ENCODE measurements around the gene PFN4. TPM values are rescaled to one million over a fixed set of nuclear protein-coding genes. Genes with fewer than 3 reads are reported as not detected.
A peak's percentile ranks its signal among the peaks of the same experiment; 100 is the strongest.
"Not testable (repeated sequence)": the region's sequence is repeated elsewhere in the genome, so short reads cannot be mapped to it uniquely, and the experiment has no call there.

PFN4 gene
- total RNA-seq, 1 donor = not detected

DNA sequence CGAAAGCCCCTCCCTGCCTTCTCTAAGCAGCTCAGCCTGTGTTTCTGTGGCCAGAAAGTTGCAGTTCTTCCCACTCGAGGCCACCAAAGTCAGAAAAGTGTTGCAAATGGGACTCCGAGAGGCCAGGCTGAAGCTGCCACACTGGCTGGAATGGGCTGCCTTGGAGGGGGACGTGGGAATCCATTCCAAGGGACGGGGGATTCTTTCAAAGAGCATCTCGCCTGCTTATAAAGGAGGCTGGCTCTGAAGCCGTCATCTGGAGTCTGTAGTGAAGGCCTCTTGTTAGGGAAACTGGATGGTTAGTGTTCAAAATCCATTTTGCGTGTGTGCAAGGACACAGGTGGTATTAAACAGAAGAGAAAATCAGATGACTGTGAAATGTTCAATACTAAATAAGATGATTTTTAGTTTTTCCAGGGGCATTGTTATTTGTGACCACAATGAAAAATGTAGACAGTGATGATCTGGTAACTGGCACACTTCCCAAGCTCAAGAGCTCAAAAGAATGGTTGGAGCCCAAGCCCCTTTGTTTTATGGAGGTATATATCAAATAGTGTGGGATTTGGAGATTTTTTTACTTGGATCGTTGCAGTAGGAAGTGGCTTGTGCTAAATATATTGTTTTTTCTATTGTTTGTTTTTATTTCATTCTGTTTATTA lies 917 bp upstream of the PFN4 start:
- H3K9me3 ChIP-seq (ENCODE audit: low read depth, low read length) = no peaks in the 10 kb centered on the region

DNA sequence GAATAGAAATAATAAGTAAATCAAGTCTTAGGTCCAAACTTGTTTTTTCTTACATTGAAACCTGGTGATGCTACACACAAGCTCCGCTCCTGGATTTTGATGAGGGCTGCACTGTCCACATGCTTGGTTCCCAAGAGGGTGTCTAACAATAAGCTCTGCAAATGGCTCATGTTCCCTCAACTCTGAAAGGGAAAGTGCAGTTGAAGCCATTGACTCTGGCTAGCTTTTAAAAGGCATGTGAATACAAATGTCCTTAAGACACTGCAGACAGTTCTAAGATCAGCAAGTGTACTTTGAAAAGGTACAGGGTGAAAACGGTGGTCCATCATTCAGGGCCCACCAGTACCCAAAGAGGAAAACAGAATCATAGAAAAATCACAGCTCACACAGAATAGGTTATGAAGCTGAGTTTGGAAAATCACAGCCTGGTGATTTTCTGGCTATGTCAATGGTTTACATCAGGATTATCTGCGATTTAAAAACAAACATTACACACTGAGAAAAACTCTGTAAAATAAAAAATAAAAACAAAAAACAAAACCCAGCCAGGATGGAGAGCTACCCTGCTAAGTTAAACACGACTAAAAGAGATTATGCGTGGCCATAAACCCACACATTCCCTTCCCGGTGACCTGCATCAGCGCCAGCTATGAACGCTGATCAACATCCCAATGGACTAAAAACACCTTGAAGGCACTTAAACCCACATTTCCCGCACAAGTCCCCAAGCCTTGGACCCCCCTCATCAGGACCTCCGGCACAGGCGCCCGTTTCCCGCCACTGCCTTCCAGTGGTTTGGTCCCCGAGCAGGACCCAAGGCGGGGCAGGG lies 554 bp downstream of the PFN4 start:
- H3K4me3 ChIP-seq (ENCODE audit: low read length) = peak overlapping the region; percentile 64
- H3K9me3 ChIP-seq (ENCODE audit: low read depth, low read length) = no peaks in the 10 kb centered on the region
- no peaks in the 10 kb centered on the region for H3K27me3 ChIP-seq (ENCODE audit: insufficient read depth, low read length)
- H3K4me1 ChIP-seq (ENCODE audit: insufficient read depth, low read length) = peaks cover 20% of the 10 kb centered on the region

More for the DNA sequence above, 917 bp upstream of the PFN4 start:
- Histone ChIP-seq H3K27me3 (ENCODE audit: insufficient read depth, low read length) (no peaks in the 10 kb centered on the region), H3K4me1 (ENCODE audit: insufficient read depth, low read length) (peaks cover 20% of the 10 kb centered on the region), H3K4me3 (ENCODE audit: low read length) (peak overlapping the region; percentile 64)

DNA sequence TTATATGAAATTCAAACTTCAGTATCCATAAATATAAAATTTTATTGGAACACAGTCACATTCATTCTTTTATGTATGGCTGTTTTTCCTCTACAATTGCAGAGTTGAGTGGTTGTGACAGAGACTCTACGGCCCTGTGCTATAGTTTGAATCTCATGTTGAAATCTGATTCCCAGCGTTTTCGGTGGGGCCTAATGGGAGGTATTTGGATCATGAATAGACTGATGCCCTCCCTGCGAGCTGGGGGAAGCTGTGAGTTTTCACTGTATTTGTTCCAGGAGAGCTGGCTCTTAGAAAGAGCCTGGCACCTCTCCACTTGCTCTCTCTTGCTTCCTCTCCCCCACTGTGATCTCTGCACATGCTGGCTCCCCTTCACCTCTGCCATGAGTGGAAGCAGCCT lies 1.7 kb downstream of the PFN4 start:
- no peak overlapping the region for H3K4me3 ChIP-seq (ENCODE audit: low read length)
- H3K27me3 ChIP-seq (ENCODE audit: insufficient read depth, low read length) = no peaks in the 10 kb centered on the region
- H3K4me1 ChIP-seq (ENCODE audit: insufficient read depth, low read length) = peaks cover 20% of the 10 kb centered on the region
- H3K9me3 ChIP-seq (ENCODE audit: low read depth, low read length) = no peaks in the 10 kb centered on the region

DNA sequence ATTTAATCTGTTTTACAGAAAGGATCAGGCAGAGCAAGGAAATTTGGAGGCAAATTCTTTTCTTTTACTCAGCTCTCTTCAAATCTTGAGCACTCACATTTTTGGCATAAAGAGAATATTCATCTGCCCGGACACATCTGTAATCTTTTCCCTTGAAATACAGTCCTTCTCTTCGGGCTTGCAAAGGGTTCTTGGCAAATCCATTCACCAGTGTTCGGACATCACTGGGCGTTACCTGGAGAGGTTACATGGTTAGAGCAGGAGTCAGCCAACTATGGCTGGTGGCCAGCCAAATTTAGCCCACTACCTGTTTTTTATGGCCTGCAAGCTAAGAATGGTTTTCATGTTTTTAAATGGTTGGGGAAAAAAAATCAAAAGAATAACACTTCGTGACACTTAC lies 2.1 kb downstream of the PFN4 start:
- H3K27me3 ChIP-seq (ENCODE audit: insufficient read depth, low read length) = no peaks in the 10 kb centered on the region
- no peaks in the 10 kb centered on the region for H3K9me3 ChIP-seq (ENCODE audit: low read depth, low read length)
- H3K4me1 ChIP-seq (ENCODE audit: insufficient read depth, low read length) = peaks cover 20% of the 10 kb centered on the region
- no peak overlapping the region for H3K4me3 ChIP-seq (ENCODE audit: low read length)

DNA sequence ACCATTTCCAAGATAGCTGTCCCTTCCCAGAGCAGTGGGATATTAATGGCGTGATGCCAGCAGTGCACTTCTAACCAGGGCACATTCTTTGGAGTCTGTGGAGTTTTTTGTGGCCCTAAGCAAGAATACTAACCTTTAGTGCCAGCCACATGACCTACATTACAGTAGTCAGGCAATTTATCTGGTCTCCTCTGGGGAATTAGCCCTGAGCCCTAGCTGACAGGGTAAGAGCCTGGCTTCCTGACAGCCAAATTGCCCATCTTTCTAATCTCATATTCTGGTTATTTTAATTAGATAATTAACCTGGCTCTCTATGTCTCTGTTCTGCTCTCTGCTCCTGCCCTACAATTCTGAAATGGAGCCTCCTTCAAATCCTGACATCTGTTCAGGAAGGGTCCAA lies 5.2 kb downstream of the PFN4 start:
- H3K9me3 ChIP-seq (ENCODE audit: low read depth, low read length) = no peaks in the 10 kb centered on the region
- H3K27me3 ChIP-seq (ENCODE audit: insufficient read depth, low read length) = no peaks in the 10 kb centered on the region
- H3K4me1 ChIP-seq (ENCODE audit: insufficient read depth, low read length) = peaks cover 6% of the 10 kb centered on the region
- no peak overlapping the region for H3K4me3 ChIP-seq (ENCODE audit: low read length)

DNA sequence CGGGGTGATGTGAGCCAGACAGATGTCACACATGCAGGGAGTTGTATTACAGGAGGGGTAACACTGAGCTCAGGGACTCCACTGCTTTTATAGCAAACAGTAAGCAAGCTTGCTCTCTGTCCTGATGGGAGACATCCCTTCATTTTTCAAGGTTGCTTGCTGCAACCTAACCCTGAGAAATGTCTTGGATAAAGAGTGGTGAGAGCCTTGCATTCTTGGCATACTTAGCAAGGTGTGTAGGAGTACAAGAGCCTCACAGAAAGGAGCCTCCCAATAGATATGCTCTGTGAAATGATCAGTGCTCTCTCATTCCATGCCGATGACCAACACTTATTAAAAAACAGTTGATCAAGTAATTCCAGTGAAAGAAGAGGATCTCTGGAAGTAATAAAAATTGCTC lies 8.1 kb downstream of the PFN4 start:
- no peaks in the 10 kb centered on the region for H3K4me1 ChIP-seq (ENCODE audit: insufficient read depth, low read length)
- no peaks in the 10 kb centered on the region for H3K9me3 ChIP-seq (ENCODE audit: low read depth, low read length)
- no peaks in the 10 kb centered on the region for H3K27me3 ChIP-seq (ENCODE audit: insufficient read depth, low read length)
- no peak overlapping the region for H3K4me3 ChIP-seq (ENCODE audit: low read length)

DNA sequence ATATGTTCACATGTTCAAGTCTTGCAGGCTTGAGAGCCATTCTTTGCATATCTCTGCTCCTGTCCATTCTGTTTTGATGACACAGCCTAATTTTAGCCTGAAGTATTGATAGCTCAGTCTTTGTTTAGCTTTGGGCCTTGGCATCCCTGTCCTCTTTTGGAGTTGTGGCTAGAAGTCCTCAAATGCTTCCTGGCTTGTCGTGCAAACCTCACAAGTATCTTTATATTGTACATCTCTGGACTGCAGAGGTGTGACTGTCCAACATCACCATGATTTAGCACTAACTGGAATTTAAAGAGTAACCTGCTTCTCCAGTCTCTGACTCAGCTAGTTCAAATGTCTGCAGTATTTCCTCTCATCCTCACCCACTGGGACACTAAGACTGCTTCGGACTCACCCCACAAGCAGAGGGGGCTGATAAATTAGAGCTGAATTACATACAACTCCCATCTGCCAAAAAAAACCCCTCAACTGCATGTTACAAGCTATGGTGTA lies 11.7 kb downstream of the PFN4 start:
- no peaks in the 10 kb centered on the region for H3K4me1 ChIP-seq (ENCODE audit: insufficient read depth, low read length)
- H3K4me3 ChIP-seq (ENCODE audit: low read length) = no peak overlapping the region
- H3K27me3 ChIP-seq (ENCODE audit: insufficient read depth, low read length) = no peaks in the 10 kb centered on the region
- peaks cover 3% of the 10 kb centered on the region for H3K9me3 ChIP-seq (ENCODE audit: low read depth, low read length)

DNA sequence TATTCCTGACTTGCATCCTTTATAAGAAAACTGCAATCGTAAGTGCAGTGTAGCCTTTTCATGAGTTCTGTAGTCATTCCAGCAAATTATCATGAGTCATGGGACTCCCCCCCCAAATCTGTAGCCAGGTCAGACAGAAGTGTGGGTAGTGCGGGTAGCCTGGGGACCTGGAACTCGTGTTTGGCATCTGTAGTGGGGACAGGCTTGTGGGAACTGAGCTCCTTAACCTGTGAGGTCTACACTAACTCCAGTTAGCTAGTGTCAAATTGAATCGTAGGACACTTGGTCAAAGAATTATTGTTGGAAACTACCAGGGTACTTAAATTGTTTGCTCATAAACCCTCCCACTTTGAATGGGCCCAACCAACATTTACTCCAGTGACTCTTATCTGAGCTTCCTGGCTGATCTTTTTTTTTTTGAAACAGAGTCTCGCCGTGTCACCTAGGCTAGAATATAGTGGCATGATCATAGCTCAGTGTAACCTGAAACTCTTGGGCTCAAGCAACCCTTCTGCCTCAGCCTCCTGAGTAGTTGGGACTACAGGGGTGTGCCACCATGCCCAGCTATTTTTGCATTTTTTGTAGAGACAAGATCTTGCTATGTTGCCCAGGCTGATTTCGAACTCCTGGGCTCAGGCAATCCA lies 12.4 kb downstream of the PFN4 start:
- Histone ChIP-seq H3K4me1 (ENCODE audit: insufficient read depth, low read length) (no peaks in the 10 kb centered on the region), H3K27me3 (ENCODE audit: insufficient read depth, low read length) (no peaks in the 10 kb centered on the region), H3K9me3 (ENCODE audit: low read depth, low read length) (peaks cover 3% of the 10 kb centered on the region), H3K4me3 (ENCODE audit: low read length) (no peak overlapping the region)

DNA sequence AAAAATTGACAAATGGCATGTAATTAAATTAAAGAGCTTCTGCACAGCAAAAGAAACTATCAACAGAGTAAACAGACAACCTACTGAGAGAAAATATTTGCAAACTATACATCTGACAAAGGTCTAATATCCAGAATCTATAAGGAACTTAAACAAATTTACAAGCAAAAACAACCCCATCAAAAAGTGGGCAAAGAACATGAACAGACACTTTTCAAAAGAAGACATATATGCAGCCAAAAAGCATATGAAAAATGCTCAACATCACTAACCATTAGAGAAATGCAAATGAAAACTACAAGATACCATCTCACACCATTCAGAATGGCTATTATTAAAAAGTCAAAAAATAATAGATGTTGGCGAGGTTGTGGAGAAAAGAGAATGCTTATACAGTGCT lies 13.7 kb downstream of the PFN4 start:
- not testable (repeated sequence) for H3K4me1 ChIP-seq (ENCODE audit: insufficient read depth, low read length); H3K9me3 ChIP-seq (ENCODE audit: low read depth, low read length); H3K4me3 ChIP-seq (ENCODE audit: low read length); H3K27me3 ChIP-seq (ENCODE audit: insufficient read depth, low read length)

DNA sequence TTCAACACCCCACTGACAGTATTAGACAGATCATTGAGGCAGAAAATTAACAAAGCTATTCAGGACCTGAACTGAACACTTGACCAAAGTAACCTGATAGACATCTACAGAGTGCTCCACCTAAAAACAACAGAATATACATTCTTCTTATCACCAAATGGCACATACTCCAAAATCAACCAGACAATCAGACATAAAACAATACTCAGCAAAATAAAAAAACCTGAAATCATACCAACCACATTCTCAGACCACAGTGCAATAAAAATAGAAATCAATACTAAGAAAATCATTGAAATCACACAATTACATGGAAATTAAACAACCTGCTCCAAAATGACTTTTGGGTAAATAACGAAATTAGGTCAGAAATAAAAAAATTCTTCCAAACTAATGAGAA lies 15.8 kb downstream of the PFN4 start:
- H3K27me3 ChIP-seq (ENCODE audit: insufficient read depth, low read length) = no peaks in the 10 kb centered on the region
- peaks cover 3% of the 10 kb centered on the region for H3K9me3 ChIP-seq (ENCODE audit: low read depth, low read length)
- H3K4me1 ChIP-seq (ENCODE audit: insufficient read depth, low read length) = no peaks in the 10 kb centered on the region
- no peak overlapping the region for H3K4me3 ChIP-seq (ENCODE audit: low read length)

DNA sequence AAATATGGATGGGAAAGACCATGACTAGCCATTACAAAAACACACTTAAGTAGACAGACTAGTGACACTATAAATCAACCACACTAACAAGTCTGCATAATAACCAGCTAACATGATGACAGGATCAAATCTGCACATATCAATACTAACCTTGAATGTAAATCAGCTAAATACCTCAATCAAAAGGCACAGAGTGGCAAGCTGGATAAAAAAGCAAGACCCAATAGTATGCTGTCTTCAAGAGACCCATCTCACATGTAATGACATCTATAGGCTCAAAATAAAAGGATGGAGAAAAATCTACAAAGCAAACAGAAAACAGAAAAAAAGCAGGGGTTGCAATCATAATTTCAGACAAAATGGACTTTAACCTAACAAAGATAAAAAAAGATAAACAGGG lies 16.3 kb downstream of the PFN4 start:
- Histone ChIP-seq H3K4me1 (ENCODE audit: insufficient read depth, low read length) (no peaks in the 10 kb centered on the region), H3K4me3 (ENCODE audit: low read length) (no peak overlapping the region), H3K9me3 (ENCODE audit: low read depth, low read length) (peaks cover 3% of the 10 kb centered on the region), H3K27me3 (ENCODE audit: insufficient read depth, low read length) (no peaks in the 10 kb centered on the region)

DNA sequence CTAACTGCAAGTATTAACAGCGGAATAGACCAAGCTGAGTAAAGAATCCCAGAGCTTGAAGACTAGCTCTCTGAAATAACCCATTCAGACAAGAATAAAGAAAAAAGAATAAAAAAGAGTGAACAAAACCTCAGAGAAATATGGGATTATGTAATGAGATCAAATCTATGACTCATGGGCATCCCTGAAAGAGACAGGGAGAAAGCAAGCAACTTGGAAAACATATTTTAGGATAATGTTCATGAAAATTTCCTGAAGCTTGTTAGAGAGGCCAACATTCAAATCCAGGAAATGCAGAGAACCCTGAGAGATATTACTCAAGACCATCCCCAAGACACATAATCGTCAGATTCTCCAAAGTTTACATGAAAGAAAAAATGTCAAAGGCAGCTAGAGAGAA lies 17.3 kb downstream of the PFN4 start:
- Histone ChIP-seq H3K27me3 (ENCODE audit: insufficient read depth, low read length) (no peaks in the 10 kb centered on the region), H3K4me1 (ENCODE audit: insufficient read depth, low read length) (no peaks in the 10 kb centered on the region), H3K9me3 (ENCODE audit: low read depth, low read length) (peaks cover 3% of the 10 kb centered on the region), H3K4me3 (ENCODE audit: low read length) (no peak overlapping the region)

DNA sequence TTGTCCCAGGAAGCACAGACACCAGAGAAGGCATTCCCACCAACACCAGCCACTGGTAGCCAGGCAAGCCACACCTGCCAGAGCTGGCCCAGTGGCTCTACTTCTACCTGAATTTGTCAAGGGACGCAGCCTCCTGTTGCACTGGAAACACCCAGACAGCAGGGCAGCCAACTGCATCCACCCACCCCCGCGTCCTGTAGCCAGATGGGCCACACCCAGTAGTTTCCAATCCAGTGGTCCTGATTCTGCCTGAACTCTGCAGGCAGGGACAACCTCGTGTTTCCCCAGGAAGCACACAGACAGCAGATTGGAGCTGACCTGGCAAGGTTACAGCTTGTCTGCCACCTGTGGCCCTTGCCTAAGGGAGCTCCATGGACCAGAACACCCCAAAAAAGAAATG lies 18.2 kb downstream of the PFN4 start:
- no peak overlapping the region for H3K4me3 ChIP-seq (ENCODE audit: low read length)
- H3K4me1 ChIP-seq (ENCODE audit: insufficient read depth, low read length) = no peaks in the 10 kb centered on the region
- H3K9me3 ChIP-seq (ENCODE audit: low read depth, low read length) = peaks cover 3% of the 10 kb centered on the region
- H3K27me3 ChIP-seq (ENCODE audit: insufficient read depth, low read length) = no peaks in the 10 kb centered on the region

DNA sequence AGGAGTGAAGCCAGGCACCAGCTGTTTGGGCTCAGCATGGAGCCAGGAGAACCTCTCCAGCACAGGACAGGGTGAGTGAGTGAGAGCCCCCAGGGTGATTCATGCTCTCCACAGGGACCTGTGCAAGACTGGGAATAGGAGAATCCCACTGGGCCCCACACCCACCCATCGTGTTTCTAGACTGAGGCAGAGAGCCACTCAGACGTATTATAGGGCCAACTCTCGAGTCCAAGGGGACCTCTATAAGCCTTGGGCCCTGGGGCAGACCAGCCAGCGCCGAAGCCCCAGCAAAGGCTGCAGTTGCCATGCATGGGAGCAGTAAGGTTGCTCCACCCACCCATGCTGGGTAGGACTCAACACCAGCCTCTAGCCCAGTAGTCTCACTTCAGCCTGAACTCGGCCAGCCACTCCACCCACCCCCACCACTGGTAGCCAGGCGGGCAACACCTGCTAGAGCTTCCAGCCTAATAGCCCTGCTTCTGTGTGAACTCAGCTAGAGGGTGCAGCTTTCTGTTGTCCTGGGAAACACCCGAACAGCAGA lies 19.0 kb downstream of the PFN4 start:
- H3K4me1 ChIP-seq (ENCODE audit: insufficient read depth, low read length) = no peaks in the 10 kb centered on the region

DNA sequence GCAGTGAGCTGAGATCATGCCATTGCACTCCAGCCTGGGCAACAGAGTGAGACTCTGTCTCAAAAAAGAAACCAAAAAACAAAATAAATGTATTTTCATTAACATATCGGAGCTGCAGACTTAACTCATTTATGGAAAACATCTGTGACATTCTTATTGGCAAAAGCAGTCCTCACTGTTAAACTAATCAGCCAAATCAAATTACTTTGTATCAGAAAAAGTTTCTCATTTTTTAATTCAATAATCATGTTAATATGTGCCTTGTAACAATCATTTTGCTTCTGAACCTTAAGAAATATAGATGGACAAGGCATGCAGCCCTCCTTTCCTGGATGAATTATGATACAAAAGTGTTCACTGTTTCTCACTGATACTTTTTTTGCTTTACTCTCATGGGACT lies 20.5 kb downstream of the PFN4 start:
- H3K4me1 ChIP-seq (ENCODE audit: insufficient read depth, low read length) = no peaks in the 10 kb centered on the region
- H3K9me3 ChIP-seq (ENCODE audit: low read depth, low read length) = peaks cover 3% of the 10 kb centered on the region
- H3K27me3 ChIP-seq (ENCODE audit: insufficient read depth, low read length) = no peaks in the 10 kb centered on the region
- H3K4me3 ChIP-seq (ENCODE audit: low read length) = no peak overlapping the region

More for the DNA sequence above, 19.0 kb downstream of the PFN4 start:
- peaks cover 3% of the 10 kb centered on the region for H3K9me3 ChIP-seq (ENCODE audit: low read depth, low read length)
- no peaks in the 10 kb centered on the region for H3K27me3 ChIP-seq (ENCODE audit: insufficient read depth, low read length)
- no peak overlapping the region for H3K4me3 ChIP-seq (ENCODE audit: low read length)
